Spleen (tissue), 11 donors: ENCODE results near the gene SV2C. TPM values are rescaled to one million over a fixed set of nuclear protein-coding genes. Genes with fewer than 3 reads are reported as not detected.

Source experiments
- DNase-seq: peaks from one replicate; pipeline ENCODE4 v3.0.0-alpha.2; 2020
- H3K27ac ChIP-seq, 8 donors: fragments of 200-600 bp; sonication (generic) in 7 of 8; 1 replicate in 4 of 8; 2 replicates in 4 of 8; pipeline versions ENCODE4 v1.5.0 to v1.8.0; 2016 to 2021; ENCODE audit warnings: inconsistent platforms in 4 of 8, mild to moderate bottlenecking in 4 of 8, moderate library complexity in 1 of 8
- H3K27me3 ChIP-seq, 7 donors: fragments of 200-600 bp; sonication (generic) in 6 of 7; replicated peaks in 1 of 7; 1 replicate in 4 of 7; 2 replicates in 3 of 7; pipeline versions ENCODE4 v1.5.0 to v1.8.0; 2016 to 2021; ENCODE audit warnings: inconsistent platforms in 3 of 7, mild to moderate bottlenecking in 1 of 7
- H3K36me3 ChIP-seq, 6 donors: fragments of 200-600 bp; sonication (generic) in 5 of 6; 1 replicate in 4 of 6; 2 replicates in 2 of 6; pipeline versions ENCODE4 v1.5.0 to v1.8.0; 2016 to 2021; ENCODE audit warnings: inconsistent platforms in 2 of 6
- H3K4me1 ChIP-seq, 6 donors: fragments of 200-600 bp; sonication (generic) in 5 of 6; 1 replicate in 3 of 6; 2 replicates in 3 of 6; pipeline versions ENCODE4 v1.5.0 to v1.8.0; 2016 to 2021; ENCODE audit warnings: inconsistent platforms in 3 of 6
- H3K4me3 ChIP-seq, 8 donors: fragments of 200-600 bp; sonication (generic) in 7 of 8; 1 replicate in 4 of 8; 2 replicates in 4 of 8; pipeline versions ENCODE4 v1.5.0 to v1.8.0; 2016 to 2021; ENCODE audit warnings: inconsistent platforms in 4 of 8, mild to moderate bottlenecking in 4 of 8, moderate library complexity in 2 of 8
- H3K9me3 ChIP-seq, 8 donors: fragments of 200-600 bp; sonication (generic) in 7 of 8; 1 replicate in 4 of 8; 2 replicates in 4 of 8; pipeline versions ENCODE4 v1.5.0 to v1.8.0; 2016 to 2021; ENCODE audit warnings: inconsistent platforms in 4 of 8
- POLR2A ChIP-seq, 3 donors: fragments of 450-650 bp; IDR thresholded peaks; one replicate each; pipeline ENCODE4 v1.5.1; 2017; ENCODE audit warnings: antibody characterized with exemption in 3 of 3, mild to moderate bottlenecking in 1 of 3
- POLR2AphosphoS5 ChIP-seq, 3 donors: sonication (generic); formaldehyde crosslinking; IDR thresholded peaks; one replicate each; pipeline ENCODE4 v1.5.1; 2017; ENCODE audit warnings: antibody characterized with exemption in 3 of 3
- WGBS, 5 donors: extraction: QIAGEN DNeasy Blood & Tissue Kit in 3 of 5; methylation state at CpG; one replicate each; pipeline versions ENCODE4 v1.1.5 to v1.1.7; 2013 to 2018; 5-methylcytosine and 5-hydroxymethylcytosine counted together
- intact Hi-C: fragments of 100-400 bp; cut with DNase I; formaldehyde crosslinking; loops from one replicate; pipeline ENCODE4 v1.15.0; 2023; ENCODE audit warnings: low total_unique reads
- polyA plus RNA-seq, 3 donors: library from polyadenylated mRNA; stranded (reverse); fragments of 200-250 nt; gene quantifications; one replicate each; pipeline ENCODE4 v1.2.1, GENCODE V29; 2013
- total RNA-seq, 7 donors: library from RNA; depleted of rRNA in 3 of 7; stranded (reverse); fragments of >200 nt in 3 of 7; fragmentation: NEBNext Ultra II Directional in 4 of 7; extraction: Animal tissue kit (Norgen Biotek cat#: 25700) in 4 of 7; gene quantifications; one replicate each; pipeline versions ENCODE4 v1.1.0 to v1.2.1, GENCODE V29; 2016 to 2021
- TF ChIP-seq, protein P1 (sequence below), 11 experiments: fragments of 200-600 bp in 7 of 11; fragments of 450-650 bp in 4 of 11; sonication (generic) in 4 of 11; IDR thresholded peaks in 8 of 11; conservative IDR thresholded peaks in 3 of 11; 1 replicate in 7 of 11; 2 replicates in 4 of 11; pipeline versions ENCODE4 v1.4.0 to v1.8.0; 2016 to 2021; ENCODE audit warnings: antibody characterized with exemption in 11 of 11, inconsistent platforms in 4 of 11, mild to moderate bottlenecking in 1 of 11
- donor health status: healthy with polysubstance abuse.
- donor health status: DM: no; HTN: no; CAD: no; lungs with moderate emphysema.
- donor health status: DM: no; HTN: no; CAD: no.
- donor health status: Bipolar disorder and iron deficiency.
- donor health status: healthy.
- donor health status: DM: no; HTN: no; CAD: no.
- donor health status: DM: yes; HTN: yes; CAD: no.

SV2C gene
- total and polyA plus RNA-seq, 10 donors, result 0.02 to 0.43 (median 0.11) TPM

DNA sequence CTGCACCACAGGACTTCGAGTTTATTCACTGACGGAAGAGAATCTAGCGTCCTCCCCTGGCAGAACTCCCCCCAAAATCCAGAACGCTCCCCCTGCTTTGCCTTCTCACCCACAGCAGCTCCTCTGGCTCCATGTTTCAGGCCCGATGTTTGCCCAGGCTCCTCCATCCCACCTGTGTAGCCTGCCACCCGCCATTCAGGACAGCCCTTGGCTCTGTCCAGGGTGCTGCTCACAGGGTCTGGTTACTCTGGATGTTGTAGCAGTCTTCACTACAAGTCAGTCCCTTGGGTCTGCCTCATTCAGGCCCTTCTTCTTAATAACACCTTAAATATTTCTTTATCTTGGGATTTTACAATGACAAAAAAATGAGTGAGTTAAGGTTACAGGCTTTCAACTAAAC, 41.3 kb upstream of the SV2C start:
- H3K36me3 ChIP-seq, result no peaks in the 10 kb centered on the region
- WGBS, 5 donors, result 47 to 56% (median 51%) methylated on average over 6 of the region's 6 CpGs
- peaks cover 0 to 8% (median 3%) of the 10 kb centered on the region in 6 donors for H3K4me1 ChIP-seq
- H3K27me3 ChIP-seq, result peaks cover 0 to 43% (median 10%) of the 10 kb centered on the region in 7 donors
- H3K9me3 ChIP-seq, result no peaks in the 10 kb centered on the region
- no peak overlapping the region for H3K4me3 ChIP-seq
- TF ChIP-seq, protein P1, sequence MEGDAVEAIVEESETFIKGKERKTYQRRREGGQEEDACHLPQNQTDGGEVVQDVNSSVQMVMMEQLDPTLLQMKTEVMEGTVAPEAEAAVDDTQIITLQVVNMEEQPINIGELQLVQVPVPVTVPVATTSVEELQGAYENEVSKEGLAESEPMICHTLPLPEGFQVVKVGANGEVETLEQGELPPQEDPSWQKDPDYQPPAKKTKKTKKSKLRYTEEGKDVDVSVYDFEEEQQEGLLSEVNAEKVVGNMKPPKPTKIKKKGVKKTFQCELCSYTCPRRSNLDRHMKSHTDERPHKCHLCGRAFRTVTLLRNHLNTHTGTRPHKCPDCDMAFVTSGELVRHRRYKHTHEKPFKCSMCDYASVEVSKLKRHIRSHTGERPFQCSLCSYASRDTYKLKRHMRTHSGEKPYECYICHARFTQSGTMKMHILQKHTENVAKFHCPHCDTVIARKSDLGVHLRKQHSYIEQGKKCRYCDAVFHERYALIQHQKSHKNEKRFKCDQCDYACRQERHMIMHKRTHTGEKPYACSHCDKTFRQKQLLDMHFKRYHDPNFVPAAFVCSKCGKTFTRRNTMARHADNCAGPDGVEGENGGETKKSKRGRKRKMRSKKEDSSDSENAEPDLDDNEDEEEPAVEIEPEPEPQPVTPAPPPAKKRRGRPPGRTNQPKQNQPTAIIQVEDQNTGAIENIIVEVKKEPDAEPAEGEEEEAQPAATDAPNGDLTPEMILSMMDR (IDR thresholded peaks at IDR 0.05 in 8 of 11, conservative IDR thresholded peaks at IDR 0.05 in 3 of 11), result no peak
- no peak for TF ChIP-seq POLR2A (IDR thresholded peaks at IDR 0.05)
- no peak for TF ChIP-seq POLR2AphosphoS5 (IDR thresholded peaks at IDR 0.05)
- intact Hi-C loops, result no loop called here
- H3K27ac ChIP-seq, result no peak overlapping the region
- DNase-seq, result no peak

DNA sequence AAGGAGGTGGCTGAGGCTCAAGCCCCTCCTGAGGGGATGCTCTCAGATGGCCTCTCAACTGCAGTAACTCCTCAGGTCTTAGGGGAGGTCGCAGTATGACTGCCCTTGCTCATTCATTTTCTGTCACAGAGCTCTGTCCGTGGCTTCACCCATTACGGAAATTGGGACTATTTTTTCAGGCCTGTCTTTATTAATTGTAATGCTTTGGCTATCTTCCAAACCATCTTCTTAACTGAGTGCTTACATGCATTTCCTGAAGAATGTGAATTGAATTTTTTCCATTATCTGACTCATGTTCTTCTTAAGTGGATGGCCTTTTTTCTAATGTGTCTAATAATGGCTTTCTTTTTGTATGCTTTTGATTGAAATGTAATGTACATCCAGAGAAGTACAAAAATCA, 36.4 kb upstream of the SV2C start:
- intact Hi-C loops, result no loop called here
- Histone ChIP-seq H3K4me1 (no peaks in the 10 kb centered on the region), H3K4me3 (no peak overlapping the region), H3K9me3 (no peaks in the 10 kb centered on the region), H3K27me3 (peaks cover 0 to 31% (median 0%) of the 10 kb centered on the region in 7 donors), H3K27ac (no peak overlapping the region), H3K36me3 (no peaks in the 10 kb centered on the region)
- TF ChIP-seq POLR2AphosphoS5 (IDR thresholded peaks at IDR 0.05) (no peak), POLR2A (IDR thresholded peaks at IDR 0.05) (no peak)
- TF ChIP-seq, protein P1 (IDR thresholded peaks at IDR 0.05 in 8 of 11, conservative IDR thresholded peaks at IDR 0.05 in 3 of 11), result no peak
- 25 to 49% (median 31%) methylated on average over 3 of the region's 3 CpGs for WGBS, 5 donors
- no peak for DNase-seq

DNA sequence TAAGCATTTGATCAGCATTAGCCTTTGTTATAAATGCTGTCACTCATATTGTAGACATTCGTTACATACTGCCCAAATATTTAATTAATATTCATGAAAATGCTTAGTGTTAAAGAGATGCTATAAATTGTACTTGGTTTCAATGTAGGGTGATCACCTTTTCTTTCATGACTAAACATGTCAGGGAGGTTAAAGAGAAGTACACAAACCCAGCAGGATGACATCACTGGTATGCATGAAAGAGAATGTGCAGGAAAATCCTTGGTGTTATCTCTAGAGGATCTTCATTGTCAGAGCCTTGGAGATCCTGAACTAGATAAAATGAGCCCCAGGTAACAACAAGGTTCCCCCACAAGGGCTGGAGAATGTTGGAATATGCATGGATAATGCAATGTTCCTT, 33.0 kb upstream of the SV2C start:
- Histone ChIP-seq H3K9me3 (peaks cover 0 to 2% (median 0%) of the 10 kb centered on the region in 8 donors), H3K4me1 (no peaks in the 10 kb centered on the region), H3K4me3 (no peak overlapping the region), H3K36me3 (no peaks in the 10 kb centered on the region), H3K27me3 (peaks cover 0 to 28% (median 0%) of the 10 kb centered on the region in 7 donors), H3K27ac (no peak overlapping the region)
- TF ChIP-seq POLR2AphosphoS5 (IDR thresholded peaks at IDR 0.05) (no peak), POLR2A (IDR thresholded peaks at IDR 0.05) (no peak)
- TF ChIP-seq, protein P1 (IDR thresholded peaks at IDR 0.05 in 8 of 11, conservative IDR thresholded peaks at IDR 0.05 in 3 of 11), result no peak
- no peak for DNase-seq
- intact Hi-C loops, result no loop called here
- WGBS, 5 donors, result 63 to 81% (median 71%) methylated on average over 1 of the region's 1 CpG

DNA sequence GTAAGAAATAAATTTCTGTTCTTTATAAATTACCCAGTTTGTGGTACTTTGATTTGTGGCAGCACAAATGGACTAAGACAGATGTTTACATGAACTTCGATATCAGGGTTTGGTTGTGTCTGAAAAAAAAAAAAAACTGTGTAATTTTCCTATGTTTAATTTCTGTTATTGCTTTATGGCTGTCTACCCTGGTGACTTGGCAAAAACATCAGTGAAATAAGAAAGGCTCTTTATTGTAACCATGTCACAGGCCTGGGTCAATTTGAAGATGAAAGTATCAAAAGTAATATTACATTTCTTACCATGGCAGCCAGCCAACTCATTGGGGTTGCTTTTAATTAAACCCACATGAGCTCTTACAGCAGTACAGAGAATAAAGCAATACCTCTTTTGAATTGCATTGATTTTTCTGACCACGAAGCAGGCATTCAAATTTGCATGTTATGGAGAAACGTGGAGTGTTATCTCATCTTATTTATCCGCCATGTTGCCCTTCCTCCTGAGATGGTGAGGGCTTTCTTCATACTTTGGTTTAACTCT, 20.6 kb upstream of the SV2C start:
- TF ChIP-seq, protein P1 (IDR thresholded peaks at IDR 0.05 in 8 of 11, conservative IDR thresholded peaks at IDR 0.05 in 3 of 11), result no peak
- no peak for TF ChIP-seq POLR2A (IDR thresholded peaks at IDR 0.05)
- no peak for TF ChIP-seq POLR2AphosphoS5 (IDR thresholded peaks at IDR 0.05)
- Histone ChIP-seq H3K4me1 (no peaks in the 10 kb centered on the region), H3K4me3 (no peak overlapping the region), H3K9me3 (no peaks in the 10 kb centered on the region), H3K27ac (no peak overlapping the region), H3K36me3 (no peaks in the 10 kb centered on the region), H3K27me3 (peaks cover 0 to 6% (median 0%) of the 10 kb centered on the region in 7 donors)
- intact Hi-C loops, result no loop called here
- WGBS, 5 donors, result 68 to 84% (median 80%) methylated on average over 4 of the region's 4 CpGs
- DNase-seq, result no peak
